AG04450 (cell line): ENCODE measurements around the gene R3HDML. TPM values are rescaled to one million over a fixed set of nuclear protein-coding genes. Genes with fewer than 3 reads are reported as not detected.
"Not testable (repeated sequence)": the region's sequence is repeated elsewhere in the genome, so short reads cannot be mapped to it uniquely, and the experiment has no call there.

Experiments used
- CTCF ChIA-PET: fragments of 300-600, 350-600 bp; formaldehyde crosslinking; extraction: SDS; loops from one replicate; lab custom pipeline; 2022; ENCODE audit warnings: antibody characterized with exemption, inconsistent platforms; lab: Charles Lee
- POLR2A ChIA-PET: fragments of 350-600 bp; formaldehyde crosslinking; extraction: SDS; loops from one replicate; lab custom pipeline; 2021; ENCODE audit warnings: antibody characterized with exemption, inconsistent platforms; lab: Yijun Ruan, JAX
- DNase-seq: peaks from one replicate; pipeline ENCODE4 v3.0.0-alpha.2; 2011; ENCODE audit warnings: low read depth, low spot score
- H3K27ac ChIP-seq: one replicate; pipeline ENCODE4 v1.5.1; 2012; ENCODE audit warnings: low read depth, low read length, control low read depth
- H3K27me3 ChIP-seq: one replicate; pipeline ENCODE4 v1.6.0; 2012; ENCODE audit warnings: low read length; ENCODE audit not compliant: control insufficient read depth, insufficient read depth
- H3K4me3 ChIP-seq: 2 replicates; pipeline ENCODE4 v1.5.1; 2011; ENCODE audit warnings: mild to moderate bottlenecking, low read depth, low read length, control low read depth
- H3K9me3 ChIP-seq: 2 replicates; pipeline ENCODE4 v1.5.1; 2012; ENCODE audit warnings: low read length; ENCODE audit not compliant: control insufficient read depth, insufficient read depth
- polyA plus RNA-seq: library from polyadenylated mRNA; depleted of rRNA; stranded (reverse); fragments of >200 nt; gene quantifications from 2 replicates; pipeline ENCODE4 v1.2.3, GENCODE V29; 2011
- TF ChIP-seq, protein P1 (sequence below): IDR thresholded peaks from 2 replicates; pipeline ENCODE4 v1.5.1; 2011; ENCODE audit warnings: low read depth, low read length, control low read depth, inconsistent platforms

The R3HDML gene
- polyA plus RNA-seq, 1 experiment: not detected

DNA sequence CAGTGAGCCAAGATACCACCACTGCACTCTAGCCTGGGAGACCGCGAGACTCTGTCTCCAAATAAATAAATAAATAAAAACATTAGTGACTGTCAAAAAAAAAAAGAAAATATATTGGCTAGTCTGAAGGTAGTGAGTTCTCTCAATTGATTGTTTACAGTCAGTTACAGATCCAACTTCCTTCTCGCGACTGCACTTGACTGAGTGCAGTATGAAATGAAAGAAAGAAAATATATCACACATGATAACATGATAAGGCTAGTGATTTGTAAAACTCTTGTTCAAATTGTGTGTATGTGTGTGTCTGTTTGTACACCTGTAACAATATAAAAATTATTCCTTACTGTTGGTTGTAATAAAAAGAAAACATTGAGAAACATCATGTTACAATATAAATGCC is 7.9 kb downstream of the R3HDML start:
- Histone ChIP-seq H3K9me3 (no peaks in the 10 kb centered on the region), H3K27ac (no peak overlapping the region), H3K4me3 (no peak overlapping the region), H3K27me3 (peaks cover 9% of the 10 kb centered on the region)
- ChIA-PET POLR2A (no interaction called here), CTCF (interaction anchor here (0.6 kb wide), 1 partner anchor 34 kb away, joined by 7 read pairs; the partner anchor contains the start of gene FITM2)
- DNase-seq: no peak
- TF ChIP-seq, protein P1, sequence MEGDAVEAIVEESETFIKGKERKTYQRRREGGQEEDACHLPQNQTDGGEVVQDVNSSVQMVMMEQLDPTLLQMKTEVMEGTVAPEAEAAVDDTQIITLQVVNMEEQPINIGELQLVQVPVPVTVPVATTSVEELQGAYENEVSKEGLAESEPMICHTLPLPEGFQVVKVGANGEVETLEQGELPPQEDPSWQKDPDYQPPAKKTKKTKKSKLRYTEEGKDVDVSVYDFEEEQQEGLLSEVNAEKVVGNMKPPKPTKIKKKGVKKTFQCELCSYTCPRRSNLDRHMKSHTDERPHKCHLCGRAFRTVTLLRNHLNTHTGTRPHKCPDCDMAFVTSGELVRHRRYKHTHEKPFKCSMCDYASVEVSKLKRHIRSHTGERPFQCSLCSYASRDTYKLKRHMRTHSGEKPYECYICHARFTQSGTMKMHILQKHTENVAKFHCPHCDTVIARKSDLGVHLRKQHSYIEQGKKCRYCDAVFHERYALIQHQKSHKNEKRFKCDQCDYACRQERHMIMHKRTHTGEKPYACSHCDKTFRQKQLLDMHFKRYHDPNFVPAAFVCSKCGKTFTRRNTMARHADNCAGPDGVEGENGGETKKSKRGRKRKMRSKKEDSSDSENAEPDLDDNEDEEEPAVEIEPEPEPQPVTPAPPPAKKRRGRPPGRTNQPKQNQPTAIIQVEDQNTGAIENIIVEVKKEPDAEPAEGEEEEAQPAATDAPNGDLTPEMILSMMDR: no peak

DNA sequence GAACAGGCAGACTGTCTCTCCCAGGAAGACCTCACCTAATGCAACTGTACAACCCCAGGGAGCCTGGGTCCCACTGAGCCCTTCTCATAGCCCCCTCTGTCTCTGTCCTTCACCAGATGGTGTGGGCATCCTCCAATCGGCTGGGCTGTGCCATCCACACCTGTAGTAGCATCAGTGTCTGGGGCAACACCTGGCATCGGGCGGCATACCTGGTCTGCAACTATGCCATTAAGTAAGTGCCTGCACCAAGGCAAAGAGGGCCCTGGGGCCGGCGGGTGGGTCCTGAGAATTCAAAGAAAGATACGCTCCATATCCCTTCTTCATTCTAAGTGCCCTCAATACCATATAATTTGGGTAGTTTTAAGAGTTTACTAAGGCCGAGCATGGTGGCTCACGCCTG is 8.3 kb downstream of the R3HDML start:
- H3K27me3 ChIP-seq: peaks cover 9% of the 10 kb centered on the region
- TF ChIP-seq, protein P1: no peak
- no peak overlapping the region for H3K27ac ChIP-seq
- H3K9me3 ChIP-seq: no peaks in the 10 kb centered on the region
- ChIA-PET CTCF (no interaction called here), POLR2A (no interaction called here)
- DNase-seq: no peak
- H3K4me3 ChIP-seq: no peak overlapping the region

DNA sequence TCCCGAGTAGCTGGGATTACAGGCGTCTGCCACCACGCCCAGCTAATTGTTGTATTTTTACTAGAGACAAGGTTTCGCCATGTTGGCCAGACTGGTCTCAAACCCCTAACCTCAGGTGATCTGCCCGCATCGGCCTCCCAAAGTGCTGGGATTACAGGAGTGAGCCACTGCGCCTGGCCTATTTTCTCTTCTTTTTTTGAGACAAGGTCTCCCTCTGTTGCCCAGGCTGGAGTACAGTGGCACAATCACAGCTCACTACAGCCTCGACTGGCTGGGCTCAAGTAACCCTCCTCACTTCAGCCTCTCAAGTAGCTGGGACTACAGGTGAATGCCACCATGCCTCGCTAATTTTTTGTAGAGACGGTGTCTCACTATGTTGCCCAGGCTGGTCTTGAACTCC is 9.1 kb downstream of the R3HDML start:
- CTCF ChIA-PET: not testable (repeated sequence)

DNA sequence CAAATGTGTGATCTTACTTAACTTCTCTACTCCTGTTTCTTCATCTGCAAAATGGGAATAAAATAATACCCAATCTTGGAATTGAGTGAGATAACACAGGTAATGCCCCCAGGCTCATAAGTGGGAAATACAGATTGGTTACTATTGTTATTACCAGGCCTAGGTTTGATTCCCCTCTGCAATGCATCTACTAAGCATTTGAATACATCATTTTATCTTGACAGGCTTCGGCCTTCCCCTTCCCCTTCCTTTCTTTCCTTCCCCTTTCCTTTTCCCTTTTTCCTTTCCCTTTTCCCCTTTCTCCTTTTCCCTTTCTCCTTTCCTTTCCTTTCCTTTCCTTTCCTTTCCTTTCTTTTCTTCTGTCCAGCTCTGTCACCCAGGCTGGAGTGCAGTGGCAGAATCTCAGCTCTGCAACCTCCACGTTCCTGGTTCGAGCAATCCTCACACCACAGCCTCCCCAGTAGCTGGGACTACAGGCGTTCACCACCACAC is 11.4 kb downstream of the R3HDML start:
- Histone ChIP-seq H3K4me3 (no peak overlapping the region), H3K27ac (no peak overlapping the region), H3K9me3 (no peaks in the 10 kb centered on the region), H3K27me3 (peaks cover 5% of the 10 kb centered on the region)
- DNase-seq: no peak
- CTCF ChIA-PET: no interaction called here
- TF ChIP-seq, protein P1: no peak
- POLR2A ChIA-PET: no interaction called here

More for the DNA sequence above, 9.1 kb downstream of the R3HDML start:
- H3K27me3 ChIP-seq, DNase-seq, H3K4me3 ChIP-seq, POLR2A ChIA-PET, H3K9me3 ChIP-seq, H3K27ac ChIP-seq: not testable (repeated sequence)

DNA sequence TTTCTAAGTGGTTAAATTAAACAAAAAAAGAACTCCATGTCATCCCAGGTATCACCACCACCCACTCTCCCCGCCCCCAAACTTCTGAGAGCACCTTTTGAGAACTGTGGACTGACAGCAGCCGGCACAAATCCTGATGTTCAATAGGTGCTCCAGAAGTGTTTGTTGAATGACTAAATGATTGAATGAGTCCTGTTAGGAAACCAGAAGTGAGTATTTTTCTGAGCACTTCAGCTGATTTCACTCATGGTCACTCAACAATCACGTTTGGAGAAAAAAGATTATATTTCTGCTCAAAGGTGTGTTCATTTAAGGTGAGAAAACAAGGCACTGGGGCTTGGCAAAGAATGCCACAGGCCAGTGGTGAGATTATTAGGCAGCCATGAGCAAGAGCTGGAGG is 12.5 kb downstream of the R3HDML start:
- CTCF ChIA-PET: no interaction called here
- POLR2A ChIA-PET: no interaction called here
- Histone ChIP-seq H3K4me3 (no peak overlapping the region), H3K9me3 (no peaks in the 10 kb centered on the region), H3K27ac (no peak overlapping the region), H3K27me3 (peaks cover 5% of the 10 kb centered on the region)
- DNase-seq: no peak
- TF ChIP-seq, protein P1: no peak

DNA sequence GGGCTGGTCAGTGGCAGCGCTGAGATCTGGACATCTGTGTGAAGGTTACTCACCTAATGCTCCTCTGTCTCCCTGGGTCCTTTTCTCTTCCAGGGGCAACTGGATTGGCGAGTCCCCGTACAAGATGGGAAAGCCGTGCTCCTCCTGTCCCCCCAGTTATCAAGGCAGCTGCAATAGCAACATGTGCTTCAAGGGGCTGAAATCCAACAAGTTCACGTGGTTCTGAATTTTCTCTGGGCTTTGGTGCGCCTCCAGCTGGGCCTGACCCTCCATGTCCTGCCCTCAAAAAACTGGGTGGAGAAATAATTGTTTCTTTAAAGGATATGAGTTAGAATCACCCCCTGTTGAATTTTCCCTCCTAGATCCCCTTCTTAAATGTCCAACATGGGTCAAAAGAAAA is 13.7 kb downstream of the R3HDML start:
- TF ChIP-seq, protein P1: no peak
- no peak overlapping the region for H3K4me3 ChIP-seq
- CTCF ChIA-PET: no interaction called here
- POLR2A ChIA-PET: no interaction called here
- H3K27me3 ChIP-seq: peaks cover 7% of the 10 kb centered on the region
- H3K9me3 ChIP-seq: no peaks in the 10 kb centered on the region
- H3K27ac ChIP-seq: no peak overlapping the region
- no peak for DNase-seq
